Trophoblast cell (in vitro differentiated cells and primary cell): ENCODE measurements around the gene B3GAT1.

ENCODE experiments used
- DNase-seq, 2 donors: peaks; one replicate each; pipeline ENCODE4 v3.0.0-alpha.2; 2016
- H2AFZ ChIP-seq: 2 replicates; pipeline ENCODE4 v1.6.1; 2013; ENCODE audit warnings: low read length, moderate library complexity, mild to moderate bottlenecking; ENCODE audit not compliant: insufficient read depth, poor library complexity
- H2AK5ac ChIP-seq: 2 replicates; pipeline ENCODE4 v1.6.1; 2013; ENCODE audit warnings: mild to moderate bottlenecking, low read length
- H2BK120ac ChIP-seq: 2 replicates; pipeline ENCODE4 v1.6.1; 2013; ENCODE audit warnings: low read length, mild to moderate bottlenecking, moderate library complexity; ENCODE audit not compliant: insufficient read depth, poor library complexity
- H2BK12ac ChIP-seq: 2 replicates; pipeline ENCODE4 v1.6.1; 2013; ENCODE audit warnings: mild to moderate bottlenecking, low read length, moderate library complexity
- H2BK5ac ChIP-seq: 2 replicates; pipeline ENCODE4 v1.6.1; 2013; ENCODE audit warnings: low read length, low read depth, moderate library complexity, mild to moderate bottlenecking; ENCODE audit not compliant: poor library complexity
- H3K14ac ChIP-seq: 2 replicates; pipeline ENCODE4 v1.6.1; 2013; ENCODE audit warnings: mild to moderate bottlenecking, low read length
- H3K18ac ChIP-seq: 2 replicates; pipeline ENCODE4 v1.6.1; 2013; ENCODE audit warnings: mild to moderate bottlenecking, low read length
- H3K23ac ChIP-seq: 2 replicates; pipeline ENCODE4 v1.6.1; 2013; ENCODE audit warnings: low read length
- H3K27ac ChIP-seq: 2 replicates; pipeline ENCODE4 v1.5.1; 2013; ENCODE audit warnings: low read depth, mild to moderate bottlenecking, inconsistent platforms, low read length, moderate library complexity
- H3K27me3 ChIP-seq: 2 replicates; pipeline ENCODE4 v1.6.1; 2013; ENCODE audit warnings: inconsistent platforms, mild to moderate bottlenecking, low read length, moderate library complexity; ENCODE audit not compliant: insufficient read depth
- H3K36me3 ChIP-seq, 2 experiments: 1 replicate in 1 of 2; 2 replicates in 1 of 2; pipeline ENCODE4 v1.6.1; 2013; ENCODE audit warnings: low read length in 2 of 2, mild to moderate bottlenecking in 2 of 2, moderate library complexity in 1 of 2; ENCODE audit not compliant: insufficient read depth in 2 of 2, control insufficient read depth in 1 of 2
- H3K4ac ChIP-seq: 2 replicates; pipeline ENCODE4 v1.6.1; 2013; ENCODE audit warnings: low read depth, mild to moderate bottlenecking, low read length, moderate library complexity
- H3K4me1 ChIP-seq, 2 experiments: 1 replicate in 1 of 2; 2 replicates in 1 of 2; pipeline ENCODE4 v1.6.1; 2013; ENCODE audit warnings: low read length in 2 of 2, mild to moderate bottlenecking in 2 of 2, moderate library complexity in 1 of 2; ENCODE audit not compliant: insufficient read depth in 2 of 2, control insufficient read depth in 1 of 2
- H3K4me2 ChIP-seq: 2 replicates; pipeline ENCODE4 v1.6.1; 2013; ENCODE audit warnings: inconsistent platforms, mild to moderate bottlenecking, low read length, moderate library complexity
- H3K4me3 ChIP-seq: 2 replicates; pipeline ENCODE4 v1.5.1; 2013; ENCODE audit warnings: mild to moderate bottlenecking, low read depth, low read length, inconsistent platforms
- H3K79me1 ChIP-seq: one replicate; pipeline ENCODE4 v1.6.1; 2013; ENCODE audit warnings: low read length
- H3K79me2 ChIP-seq: 2 replicates; pipeline ENCODE4 v1.6.1; 2013; ENCODE audit warnings: low read length, mild to moderate bottlenecking; ENCODE audit not compliant: control insufficient read depth, insufficient read depth, poor library complexity
- H3K9ac ChIP-seq: 2 replicates; pipeline ENCODE4 v1.6.1; 2013; ENCODE audit warnings: mild to moderate bottlenecking, low read length
- H3K9me3 ChIP-seq: 2 replicates; pipeline ENCODE4 v1.6.1; 2013; ENCODE audit warnings: low read depth, mild to moderate bottlenecking, control low read depth, inconsistent platforms, low read length; ENCODE audit not compliant: insufficient read depth
- H4K12ac ChIP-seq: 2 replicates; pipeline ENCODE4 v1.6.1; 2013; ENCODE audit warnings: low read depth, mild to moderate bottlenecking, low read length, moderate library complexity
- H4K8ac ChIP-seq: 2 replicates; pipeline ENCODE4 v1.6.1; 2013; ENCODE audit warnings: low read depth, mild to moderate bottlenecking, low read length, moderate library complexity
- H4K91ac ChIP-seq: one replicate; pipeline ENCODE4 v1.6.1; 2013; ENCODE audit warnings: low read depth, mild to moderate bottlenecking, low read length, moderate library complexity
- WGBS: extraction: QIAGEN DNeasy Blood & Tissue Kit; methylation state at CpG from one replicate; pipeline ENCODE4 v1.1.7; 2013; ENCODE audit warnings: missing lambda C conversion rate; ENCODE audit not compliant: insufficient read length, insufficient coverage; ENCODE audit errors: extremely low coverage; 5-methylcytosine and 5-hydroxymethylcytosine counted together

B3GAT1 gene

GRCh38 chr11:134342572-134343340 is 69.3 kb downstream of the B3GAT1 start:
- Histone ChIP-seq H3K4me2 (no peak overlapping the region), H3K9me3 (peaks cover 3% of the 10 kb centered on the region), H3K27me3 (no peaks in the 10 kb centered on the region), H3K79me1 (no peaks in the 10 kb centered on the region), H3K36me3 (no peaks in the 10 kb centered on the region), H2AK5ac (no peak overlapping the region), H3K23ac (no peak overlapping the region), H3K4me3 (no peak overlapping the region), H3K14ac (no peak overlapping the region), H3K9ac (no peak overlapping the region), H4K8ac (no peak overlapping the region), H3K27ac (no peak overlapping the region), H2AFZ (no peak overlapping the region), H2BK120ac (no peak overlapping the region), H3K4ac (no peak overlapping the region), H4K12ac (no peak overlapping the region), H4K91ac (no peak overlapping the region), H2BK12ac (no peak overlapping the region), H3K79me2 (no peaks in the 10 kb centered on the region), H2BK5ac (no peak overlapping the region), H3K18ac (no peak overlapping the region), H3K4me1 (no peaks in the 10 kb centered on the region)
- no CpG with 5 or more reads among the region's 30 CpGs for WGBS
- no peak for DNase-seq

- Histone ChIP-seq H3K14ac (no peak overlapping the region), H3K4ac (no peak overlapping the region), H3K27ac (no peak overlapping the region), H3K23ac (no peak overlapping the region), H3K9me3 (peaks cover 3% of the 10 kb centered on the region), H2BK12ac (no peak overlapping the region), H3K4me3 (no peak overlapping the region), H3K4me2 (no peak overlapping the region), H3K18ac (no peak overlapping the region), H3K27me3 (no peaks in the 10 kb centered on the region), H2AFZ (no peak overlapping the region), H3K79me1 (no peaks in the 10 kb centered on the region), H3K36me3 (no peaks in the 10 kb centered on the region), H3K4me1 (no peaks in the 10 kb centered on the region), H4K12ac (no peak overlapping the region), H2BK5ac (no peak overlapping the region), H4K91ac (no peak overlapping the region), H3K9ac (no peak overlapping the region), H2AK5ac (no peak overlapping the region), H3K79me2 (no peaks in the 10 kb centered on the region), H4K8ac (no peak overlapping the region), H2BK120ac (no peak overlapping the region)
- DNase-seq: no peak
- no CpG with 5 or more reads among the region's 68 CpGs for WGBS
Observed at GRCh38 chr11:134341805-134342571, 70.1 kb downstream of the B3GAT1 start.

GRCh38 chr11:134340354-134340964 is 71.6 kb downstream of the B3GAT1 start:
- Histone ChIP-seq H2BK120ac (no peak overlapping the region), H4K8ac (no peak overlapping the region), H4K91ac (no peak overlapping the region), H3K9ac (no peak overlapping the region), H3K79me1 (no peaks in the 10 kb centered on the region), H3K4me2 (no peak overlapping the region), H2BK5ac (no peak overlapping the region), H3K14ac (no peak overlapping the region), H3K27me3 (no peaks in the 10 kb centered on the region), H4K12ac (no peak overlapping the region), H3K4me1 (no peaks in the 10 kb centered on the region), H3K18ac (no peak overlapping the region), H2AFZ (no peak overlapping the region), H2AK5ac (no peak overlapping the region), H3K23ac (no peak overlapping the region), H3K4ac (no peak overlapping the region), H3K79me2 (no peaks in the 10 kb centered on the region), H3K36me3 (no peaks in the 10 kb centered on the region), H3K27ac (no peak overlapping the region), H2BK12ac (no peak overlapping the region), H3K4me3 (no peak overlapping the region), H3K9me3 (peaks cover 2% of the 10 kb centered on the region)
- WGBS: no CpG with 5 or more reads among the region's 11 CpGs
- DNase-seq: no peak

GRCh38 chr11:134339756-134340155 is 72.3 kb downstream of the B3GAT1 start:
- Histone ChIP-seq H2BK12ac (no peak overlapping the region), H3K18ac (no peak overlapping the region), H3K9ac (no peak overlapping the region), H2BK5ac (no peak overlapping the region), H3K4me2 (no peak overlapping the region), H4K8ac (no peak overlapping the region), H3K4me1 (no peaks in the 10 kb centered on the region), H3K36me3 (no peaks in the 10 kb centered on the region), H3K79me1 (no peaks in the 10 kb centered on the region), H3K4me3 (no peak overlapping the region), H3K9me3 (peaks cover 2% of the 10 kb centered on the region), H3K27ac (no peak overlapping the region), H3K79me2 (no peaks in the 10 kb centered on the region), H2AFZ (no peak overlapping the region), H4K91ac (no peak overlapping the region), H3K23ac (no peak overlapping the region), H3K4ac (no peak overlapping the region), H4K12ac (no peak overlapping the region), H3K27me3 (no peaks in the 10 kb centered on the region), H2AK5ac (no peak overlapping the region), H2BK120ac (no peak overlapping the region), H3K14ac (no peak overlapping the region)
- no CpG with 5 or more reads among the region's 4 CpGs for WGBS
- DNase-seq: peak; percentile 64 to 80
